IMR-90 (cell line): Measurements from ENCODE around the gene VWA8. TPM values are rescaled to one million over a fixed set of nuclear protein-coding genes. Genes with fewer than 3 reads are reported as not detected.

ENCODE experiments used
- ATAC-seq: fragments of 200-7000 bp; cut with Tn5 transposase; 2 replicates; pipeline ENCODE4 v1.9.1; 2020; ENCODE audit warnings: low read depth, mild to moderate bottlenecking, moderate library complexity
- BruUV-seq: library from RNA; stranded (reverse); fragments of 400-500 nt; replicated peaks from 2 replicates; lab custom pipeline; 2021; lab: Mats Ljungman, UMichigan
- CTCF ChIA-PET: fragments of 300-600 bp; formaldehyde crosslinking; extraction: SDS; loops from one replicate; lab custom pipeline; 2021; ENCODE audit warnings: antibody characterized with exemption; lab: Yijun Ruan, JAX
- POLR2A ChIA-PET: fragments of 300-600 bp; sonication (Branson Sonifier 250); formaldehyde crosslinking; loops from one replicate; lab custom pipeline; 2022; ENCODE audit warnings: antibody characterized with exemption; ENCODE audit not compliant: unreplicated experiment; lab: Charles Lee
- DNase-seq: peaks from one replicate; pipeline ENCODE4 v3.0.0; 2013
- H2AFZ ChIP-seq: replicated peaks from 2 replicates; pipeline ENCODE3; 2013; ENCODE audit warnings: low read length, mild to moderate bottlenecking; ENCODE audit not compliant: poor library complexity
- H2AK5ac ChIP-seq: 2 replicates; pipeline ENCODE4 v1.6.1; 2013; ENCODE audit warnings: low read depth, low read length, inconsistent platforms
- H2AK9ac ChIP-seq: replicated peaks from 2 replicates; pipeline ENCODE3; 2013; ENCODE audit warnings: mild to moderate bottlenecking, low read depth, low read length, moderate library complexity; ENCODE audit not compliant: poor library complexity
- H2BK120ac ChIP-seq: 2 replicates; pipeline ENCODE4 v1.6.1; 2013; ENCODE audit warnings: low read depth, low read length, inconsistent platforms
- H2BK15ac ChIP-seq: 3 replicates; pipeline ENCODE4 v1.6.1; 2013; ENCODE audit warnings: low read depth, low read length, inconsistent platforms
- H2BK20ac ChIP-seq: 2 replicates; pipeline ENCODE4 v1.6.1; 2013; ENCODE audit warnings: low read depth, mild to moderate bottlenecking, inconsistent platforms, low read length, moderate library complexity
- H2BK5ac ChIP-seq: 2 replicates; pipeline ENCODE4 v1.6.1; 2013; ENCODE audit warnings: mild to moderate bottlenecking, low read depth, low read length, inconsistent platforms; ENCODE audit not compliant: poor library complexity, severe bottlenecking
- H3K14ac ChIP-seq: replicated peaks from 2 replicates; pipeline ENCODE4 v1.6.1; 2013; ENCODE audit warnings: low read depth, low read length, inconsistent platforms
- H3K18ac ChIP-seq: 2 replicates; pipeline ENCODE4 v1.6.1; 2013; ENCODE audit warnings: low read depth, low read length, control low read depth
- H3K23ac ChIP-seq: 2 replicates; pipeline ENCODE4 v1.6.1; 2013; ENCODE audit warnings: low read depth, low read length, inconsistent platforms
- H3K27ac ChIP-seq: 2 replicates; pipeline ENCODE4 v1.5.1; 2013; ENCODE audit warnings: mild to moderate bottlenecking, control low read depth, low read length; ENCODE audit not compliant: insufficient read depth
- H3K27me3 ChIP-seq: 2 replicates; pipeline ENCODE4 v1.6.1; 2013; ENCODE audit warnings: low read length; ENCODE audit not compliant: control insufficient read depth, insufficient read depth
- H3K36me3 ChIP-seq: 2 replicates; pipeline ENCODE4 v1.6.1; 2013; ENCODE audit warnings: low read length, mixed read lengths; ENCODE audit not compliant: control insufficient read depth, insufficient read depth
- H3K4ac ChIP-seq: 2 replicates; pipeline ENCODE4 v1.6.1; 2013; ENCODE audit warnings: low read depth, low read length, inconsistent platforms
- H3K4me1 ChIP-seq: 2 replicates; pipeline ENCODE4 v1.6.1; 2013; ENCODE audit warnings: low read length, mixed read lengths; ENCODE audit not compliant: control insufficient read depth, insufficient read depth
- H3K4me2 ChIP-seq: 2 replicates; pipeline ENCODE4 v1.6.1; 2013; ENCODE audit warnings: low read depth, mild to moderate bottlenecking, control low read depth, low read length, moderate library complexity
- H3K4me3 ChIP-seq: 2 replicates; pipeline ENCODE4 v1.5.1; 2013; ENCODE audit warnings: low read depth, mild to moderate bottlenecking, control low read depth, low read length, moderate library complexity; ENCODE audit not compliant: insufficient read depth
- H3K56ac ChIP-seq: 2 replicates; pipeline ENCODE4 v1.6.1; 2013; ENCODE audit warnings: low read length, inconsistent platforms; ENCODE audit not compliant: insufficient read depth; ENCODE audit errors: extremely low read depth
- H3K79me1 ChIP-seq, 2 experiments: 2 replicates each; pipeline ENCODE4 v1.6.1; 2013; ENCODE audit warnings: low read length in 2 of 2, inconsistent platforms in 1 of 2, low read depth in 1 of 2
- H3K9ac ChIP-seq: 2 replicates; pipeline ENCODE4 v1.6.1; 2013; ENCODE audit warnings: low read depth, low read length, control low read depth
- H3K9me1 ChIP-seq: 2 replicates; pipeline ENCODE4 v1.6.1; 2013; ENCODE audit warnings: low read length, inconsistent platforms; ENCODE audit not compliant: insufficient read depth
- H3K9me3 ChIP-seq: 2 replicates; pipeline ENCODE4 v1.6.1; 2013; ENCODE audit warnings: low read length; ENCODE audit not compliant: control insufficient read depth, insufficient read depth
- H4K20me1 ChIP-seq: 2 replicates; pipeline ENCODE4 v1.6.1; 2013; ENCODE audit warnings: low read length, inconsistent platforms; ENCODE audit not compliant: insufficient read depth
- H4K5ac ChIP-seq: 2 replicates; pipeline ENCODE4 v1.6.1; 2013; ENCODE audit warnings: mild to moderate bottlenecking, low read depth, low read length, control low read depth
- H4K8ac ChIP-seq, 2 experiments: 2 replicates each; pipeline ENCODE4 v1.6.1; 2013; ENCODE audit warnings: low read depth in 2 of 2, low read length in 2 of 2, control low read depth in 1 of 2, inconsistent platforms in 1 of 2
- H4K91ac ChIP-seq: 2 replicates; pipeline ENCODE4 v1.6.1; 2013; ENCODE audit warnings: low read depth, low read length, inconsistent platforms; ENCODE audit not compliant: insufficient read depth
- FOS ChIP-seq: fragments of 150-350 bp; IDR thresholded peaks from 2 replicates; pipeline ENCODE4 v1.6.1; 2016; ENCODE audit warnings: low read depth, low read length
- MXI1 ChIP-seq: IDR thresholded peaks from 2 replicates; pipeline ENCODE4 v1.6.1; 2012; ENCODE audit warnings: low read depth, mild to moderate bottlenecking, low read length, moderate library complexity, borderline replicate concordance
- NFE2L2 ChIP-seq: fragments of 150-350 bp; IDR thresholded peaks from 2 replicates; pipeline ENCODE4 v1.6.1; 2016; ENCODE audit warnings: low read depth, mild to moderate bottlenecking, low read length
- RFX5 ChIP-seq: IDR thresholded peaks from 2 replicates; pipeline ENCODE4 v1.8.0; 2012; ENCODE audit warnings: low read depth, mild to moderate bottlenecking, low read length, moderate library complexity
- SMC3 ChIP-seq: fragments of 150-350 bp; IDR thresholded peaks from 2 replicates; pipeline ENCODE4 v1.6.1; 2016; ENCODE audit warnings: low read depth, mild to moderate bottlenecking, antibody characterized with exemption, low read length, moderate library complexity
- dilution Hi-C: fragments of 300-500 bp; cut with HindIII; formaldehyde crosslinking; loops from one replicate; pipeline ENCODE4 v1.14.3; 2018; ENCODE audit warnings: low sequenced_read_pairs; ENCODE audit not compliant: unreplicated experiment
- in situ Hi-C: fragments of 300-500 bp; cut with MboI; formaldehyde crosslinking; loops from 3 replicates; pipeline ENCODE4 v1.14.3; 2019; ENCODE audit warnings: low sequenced_read_pairs, inconsistent platforms, mixed read lengths
- intact Hi-C: fragments of 100-400 bp; cut with micrococcal nuclease; formaldehyde crosslinking; loops from 2 replicates; pipeline ENCODE4 v1.10.0; 2022
- polyA plus RNA-seq, 3 experiments: library from polyadenylated mRNA; depleted of rRNA; stranded (reverse); fragments of >200 nt; gene quantifications; 2 replicates each; pipeline ENCODE4 v1.2.3, GENCODE V29; 2012; ENCODE audit warnings: low replicate concordance in 1 of 3
- total RNA-seq: library from RNA; depleted of rRNA; stranded (reverse); fragments of >200 nt; gene quantifications from 2 replicates; pipeline ENCODE4 v1.2.3, GENCODE V29; 2012

VWA8 gene
- total and polyA plus RNA-seq, 2 of the 4 experiments (the other 2 are of a cell fraction) = 5.9 to 18.3 TPM

GRCh38 chr13:41988244-41988643 is 27.3 kb upstream of the VWA8 start:
- Histone ChIP-seq H2AK9ac (no peak overlapping the region), H3K4me2 (no peak overlapping the region), H3K4ac (no peak overlapping the region), H3K9me3 (no peaks in the 10 kb centered on the region), H4K8ac (no peak overlapping the region), H4K20me1 (no peaks in the 10 kb centered on the region), H2BK120ac (no peak overlapping the region), H3K9ac (no peak overlapping the region), H2BK5ac (no peak overlapping the region), H4K5ac (no peak overlapping the region), H3K4me3 (no peak overlapping the region), H3K14ac (no peak overlapping the region), H2AK5ac (no peak overlapping the region), H3K79me1 (no peaks in the 10 kb centered on the region), H2BK20ac (no peak overlapping the region), H3K56ac (no peak overlapping the region; the same call in 1 of the 2 replicates), H3K23ac (no peak overlapping the region), H3K18ac (no peak overlapping the region), H3K27ac (no peak overlapping the region), H3K36me3 (no peaks in the 10 kb centered on the region), H2BK15ac (no peak overlapping the region), H3K27me3 (no peaks in the 10 kb centered on the region), H2AFZ (no peak overlapping the region), H3K9me1 (no peaks in the 10 kb centered on the region), H4K91ac (no peak overlapping the region), H3K4me1 (peaks cover 3% of the 10 kb centered on the region; the same call in 1 of the 2 replicates)
- dilution Hi-C loops (no loop called here), intact Hi-C loops (no loop called here), in situ Hi-C loops (no loop called here)
- CTCF ChIA-PET = no interaction called here
- POLR2A ChIA-PET = no interaction called here
- TF ChIP-seq NFE2L2 = no peak
- no peak for TF ChIP-seq SMC3
- TF ChIP-seq RFX5 = no peak
- no peak for TF ChIP-seq MXI1
- no peak for TF ChIP-seq FOS
- ATAC-seq = no peak
- BruUV-seq = no TSS peak
- DNase-seq = no peak
